Hepatocyte (in vitro differentiated cells): ENCODE measurements around the gene RSRC2.

ENCODE experiments used
- CTCF ChIP-seq: fragments of 200-600 bp; sonication (generic); IDR thresholded peaks from 2 replicates; pipeline ENCODE4 v1.5.1; 2016; ENCODE audit warnings: antibody characterized with exemption, mild to moderate bottlenecking; ENCODE audit not compliant: poor library complexity
- EZH2phosphoT487 ChIP-seq: fragments of 200-600 bp; sonication (generic); IDR thresholded peaks from one replicate; pipeline ENCODE4 v1.6.1; 2018; ENCODE audit warnings: antibody characterized with exemption, mild to moderate bottlenecking, low read depth, moderate library complexity; ENCODE audit not compliant: unreplicated experiment, severe bottlenecking

DNA sequence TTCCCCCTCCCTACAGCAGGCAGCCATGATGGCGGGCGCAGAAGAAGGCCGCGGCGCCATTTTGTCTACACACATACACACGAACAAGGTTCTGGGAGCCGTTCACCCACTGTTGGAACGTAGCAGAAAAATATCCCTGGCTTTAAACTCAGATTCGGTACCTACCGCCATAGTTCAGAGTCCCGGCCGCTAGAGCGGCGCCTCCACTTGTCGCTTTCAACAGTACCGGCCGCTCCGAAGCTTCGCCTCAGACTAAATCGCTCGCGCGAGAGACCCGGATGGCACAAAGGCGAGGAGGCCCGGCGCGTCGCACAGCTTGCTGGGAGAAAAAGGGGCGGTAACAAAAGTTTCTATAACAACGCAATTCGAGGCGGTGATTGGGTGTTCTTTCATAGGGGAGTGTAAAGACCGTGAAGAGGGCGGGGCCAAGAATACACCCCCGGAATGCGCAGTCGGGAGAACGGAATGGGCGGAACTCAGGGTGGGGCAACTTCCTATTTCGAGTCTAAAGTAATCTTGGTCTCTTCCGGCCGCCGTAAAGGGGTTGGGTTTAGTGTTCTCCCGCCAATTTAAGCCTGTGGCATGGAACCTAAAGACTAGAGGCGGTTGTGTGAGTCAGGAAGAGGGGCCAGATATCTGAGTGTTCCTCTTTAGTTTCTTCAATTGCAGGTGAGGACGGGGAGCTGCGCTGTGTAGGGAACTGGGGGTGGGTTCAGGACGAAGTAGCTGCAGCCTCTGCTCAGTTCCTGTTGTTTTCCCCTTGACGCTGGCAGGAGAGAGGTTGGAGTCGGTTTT, at the start of gene RSRC2, which contains the start of gene KNTC1:
- TF ChIP-seq EZH2phosphoT487 (no peak), CTCF (no peak)
